Lower lobe of right lung (tissue), 2 donors: ENCODE results near the gene SHOC2. TPM values are rescaled to one million over a fixed set of nuclear protein-coding genes. Genes with fewer than 3 reads are reported as not detected.
A peak's percentile ranks its signal among the peaks of the same experiment; 100 is the strongest.

Source experiments
- ATAC-seq, 2 donors: fragments of 200-7000 bp; cut with Tn5 transposase; one replicate each; pipeline ENCODE4 v1.9.1; 2020 to 2022; ENCODE audit warnings: mild to moderate bottlenecking in 2 of 2, moderate library complexity in 2 of 2
- DNase-seq: peaks from one replicate; pipeline ENCODE4 v3.0.0-alpha.2; 2020
- H3K27ac ChIP-seq: fragments of 200-600 bp; one replicate; pipeline ENCODE4 v1.8.0; 2022
- H3K27me3 ChIP-seq: fragments of 200-600 bp; one replicate; pipeline ENCODE4 v1.8.0; 2022; ENCODE audit warnings: low read depth
- H3K36me3 ChIP-seq: fragments of 200-600 bp; one replicate; pipeline ENCODE4 v1.8.0; 2022; ENCODE audit warnings: mild to moderate bottlenecking
- H3K4me1 ChIP-seq: fragments of 200-600 bp; one replicate; pipeline ENCODE4 v1.8.0; 2022
- H3K4me3 ChIP-seq: fragments of 200-600 bp; one replicate; pipeline ENCODE4 v1.8.0; 2022; ENCODE audit warnings: mild to moderate bottlenecking
- H3K9me3 ChIP-seq: fragments of 200-600 bp; one replicate; pipeline ENCODE4 v1.8.0; 2022
- CTCF ChIP-seq: fragments of 200-600 bp; IDR thresholded peaks from one replicate; pipeline ENCODE4 v1.8.0; 2022; ENCODE audit warnings: antibody characterized with exemption, mild to moderate bottlenecking
- intact Hi-C: fragments of 100-400 bp; cut with DNase I; formaldehyde crosslinking; loops from one replicate; pipeline ENCODE4 v1.11.0; 2022
- total RNA-seq: library from RNA; stranded (reverse); fragmentation: NEBNext Ultra II Directional; extraction: Animal tissue kit (Norgen Biotek cat#: 25700); gene quantifications from one replicate; pipeline ENCODE4 v1.2.1, GENCODE V29; 2021
- donor health status: DM: no; HTN: yes; CAD: no; lungs with severe emphysema.

The SHOC2 gene
- total RNA-seq, 1 donor from 2014 or later = 60.9 TPM

GRCh38 chr10:111017098-111017497 lies 97.7 kb downstream of the SHOC2 start:
- no peaks in the 10 kb centered on the region for H3K4me1 ChIP-seq
- H3K27me3 ChIP-seq = no peaks in the 10 kb centered on the region
- intact Hi-C loops = no loop called here
- H3K27ac ChIP-seq = no peak overlapping the region
- TF ChIP-seq CTCF = no peak
- no peak overlapping the region for H3K4me3 ChIP-seq
- H3K36me3 ChIP-seq = peaks cover 26% of the 10 kb centered on the region
- no peak for DNase-seq
- H3K9me3 ChIP-seq = no peaks in the 10 kb centered on the region
- ATAC-seq = no peak

- Histone ChIP-seq H3K27ac (no peak overlapping the region), H3K9me3 (no peaks in the 10 kb centered on the region), H3K4me3 (no peak overlapping the region), H3K36me3 (peaks cover 26% of the 10 kb centered on the region), H3K27me3 (no peaks in the 10 kb centered on the region), H3K4me1 (no peaks in the 10 kb centered on the region)
- DNase-seq (no peak), ATAC-seq (no peak)
- intact Hi-C loops = no loop called here
- no peak for TF ChIP-seq CTCF
Measured at GRCh38 chr10:111018021-111018420, 98.6 kb downstream of the SHOC2 start.

- H3K9me3 ChIP-seq = peaks cover 8% of the 10 kb centered on the region
- H3K4me3 ChIP-seq = no peak overlapping the region
- no peak for TF ChIP-seq CTCF
- intact Hi-C loops = no loop called here
- peaks cover 12% of the 10 kb centered on the region for H3K36me3 ChIP-seq
- no peak overlapping the region for H3K27ac ChIP-seq
- no peaks in the 10 kb centered on the region for H3K4me1 ChIP-seq
- H3K27me3 ChIP-seq = no peaks in the 10 kb centered on the region
- DNase-seq = no peak
- no peak for ATAC-seq
Measured at GRCh38 chr10:111023060-111023459, 103.7 kb downstream of the SHOC2 start.

- H3K4me1 ChIP-seq = no peaks in the 10 kb centered on the region
- TF ChIP-seq CTCF = no peak
- H3K36me3 ChIP-seq = no peaks in the 10 kb centered on the region
- peaks cover 4% of the 10 kb centered on the region for H3K9me3 ChIP-seq
- H3K27ac ChIP-seq = no peak overlapping the region
- H3K27me3 ChIP-seq = no peaks in the 10 kb centered on the region
- DNase-seq = peak; percentile 30
- H3K4me3 ChIP-seq = no peak overlapping the region
- intact Hi-C loops = no loop called here
- no peak for ATAC-seq
Measured at GRCh38 chr10:111030042-111030750, 110.8 kb downstream of the SHOC2 start.

- Histone ChIP-seq H3K27me3 (no peaks in the 10 kb centered on the region), H3K36me3 (no peaks in the 10 kb centered on the region), H3K4me3 (no peak overlapping the region), H3K9me3 (peaks cover 18% of the 10 kb centered on the region), H3K27ac (no peak overlapping the region), H3K4me1 (no peaks in the 10 kb centered on the region)
- TF ChIP-seq CTCF = no peak
- no peak for ATAC-seq
- intact Hi-C loops = no loop called here
- no peak for DNase-seq
Measured at GRCh38 chr10:111034598-111035310, 115.3 kb downstream of the SHOC2 start.
